Transverse colon (tissue), 4 donors: ENCODE measurements around the gene GPR45. TPM values are rescaled to one million over a fixed set of nuclear protein-coding genes. Genes with fewer than 3 reads are reported as not detected.
"Not testable (repeated sequence)": the region's sequence is repeated elsewhere in the genome, so short reads cannot be mapped to it uniquely, and the experiment has no call there.

Source experiments
- DNase-seq: peaks from one replicate; pipeline ENCODE4 v3.0.0-alpha.2; 2019
- H3K27ac ChIP-seq, 4 donors: fragments of 200-600 bp; sonication (generic); 2 replicates each; pipeline ENCODE4 v1.5.1; 2016 to 2018; ENCODE audit warnings: inconsistent platforms in 4 of 4
- H3K27me3 ChIP-seq: fragments of 200-600 bp; sonication (generic); 2 replicates; pipeline ENCODE4 v1.5.1; 2017; ENCODE audit warnings: inconsistent platforms
- H3K36me3 ChIP-seq, 4 donors: fragments of 200-600 bp; sonication (generic); 2 replicates each; pipeline ENCODE4 v1.5.1; 2017 to 2019; ENCODE audit warnings: inconsistent platforms in 4 of 4
- H3K4me1 ChIP-seq, 4 donors: fragments of 200-600 bp; sonication (generic); 2 replicates each; pipeline ENCODE4 v1.5.1; 2017 to 2020; ENCODE audit warnings: inconsistent platforms in 4 of 4
- H3K4me3 ChIP-seq, 4 donors: fragments of 200-600 bp; sonication (generic); 1 replicate in 1 of 4; 2 replicates in 3 of 4; pipeline versions ENCODE4 v1.5.1 to v1.6.1; 2017 to 2019; ENCODE audit warnings: inconsistent platforms in 4 of 4
- H3K9me3 ChIP-seq, 2 donors: fragments of 200-600 bp; sonication (generic); 2 replicates each; pipeline ENCODE4 v1.5.1; 2017 to 2019; ENCODE audit warnings: inconsistent platforms in 2 of 2
- CTCF ChIP-seq, 5 experiments: fragments of 200-600 bp in 3 of 5; fragments of 450-650 bp in 2 of 5; sonication (generic) in 3 of 5; IDR thresholded peaks; 1 replicate in 2 of 5; 2 replicates in 3 of 5; pipeline ENCODE4 v1.5.1; 2016 to 2017; ENCODE audit warnings: antibody characterized with exemption in 5 of 5, inconsistent platforms in 3 of 5, mild to moderate bottlenecking in 2 of 5, moderate library complexity in 1 of 5
- EP300 ChIP-seq: sonication (generic); formaldehyde crosslinking; IDR thresholded peaks from one replicate; pipeline ENCODE4 v1.6.1; 2017; ENCODE audit warnings: antibody characterized with exemption, low read depth
- POLR2A ChIP-seq: fragments of 450-650 bp; IDR thresholded peaks from one replicate; pipeline ENCODE4 v1.6.1; 2016; ENCODE audit warnings: antibody characterized with exemption, mild to moderate bottlenecking, moderate library complexity
- POLR2AphosphoS5 ChIP-seq, 3 donors: sonication (generic); formaldehyde crosslinking; IDR thresholded peaks; one replicate each; pipeline ENCODE4 v1.6.1; 2016; ENCODE audit warnings: antibody characterized with exemption in 3 of 3
- WGBS, 2 donors: methylation state at CpG; one replicate each; pipeline ENCODE4 v1.1.5; 2018; ENCODE audit warnings: low coverage in 1 of 2; 5-methylcytosine and 5-hydroxymethylcytosine counted together
- in situ Hi-C, 4 donors: fragments of 200-750 bp; cut with MboI; loops; one replicate each; pipeline versions ENCODE4 v1.15.0 to v1.15.1; 2017; ENCODE audit warnings: low sequenced_read_pairs in 3 of 4, low pct_ligation_motif_present in 1 of 4, low pct_unique_long_range_greater_than_20kb in 1 of 4
- intact Hi-C: fragments of 100-400 bp; cut with DNase I; formaldehyde crosslinking; loops from one replicate; pipeline ENCODE4 v1.15.1; 2023; ENCODE audit warnings: low total_unique reads
- total RNA-seq, 4 donors: library from RNA; depleted of rRNA; stranded (reverse); fragments of >200 nt; gene quantifications; one replicate each; pipeline ENCODE4 v1.1.0, GENCODE V29; 2016

The GPR45 gene
- total RNA-seq, 4 donors from 2014 or later: not detected

DNA sequence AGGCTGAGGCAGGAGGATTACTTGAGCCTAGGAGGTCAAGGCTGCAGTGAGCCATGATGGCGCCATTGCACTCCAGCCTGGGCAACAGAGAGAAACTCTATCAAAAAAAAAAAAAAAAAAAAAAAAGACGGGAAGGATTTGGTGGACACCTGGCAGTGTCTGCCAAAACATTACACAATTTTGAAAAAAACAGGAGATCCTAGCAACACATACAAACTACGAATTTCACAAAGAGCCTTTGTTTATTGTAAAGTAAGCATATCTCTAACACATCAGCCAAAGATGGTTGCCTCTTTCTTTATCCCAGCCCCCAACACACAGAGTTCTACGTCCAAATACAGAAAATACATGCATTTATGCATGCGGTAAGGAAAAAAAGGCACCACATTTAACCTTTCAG, 7.6 kb downstream of the GPR45 start:
- H3K36me3 ChIP-seq: no peaks in the 10 kb centered on the region
- H3K9me3 ChIP-seq: no peaks in the 10 kb centered on the region
- no peak overlapping the region for H3K4me3 ChIP-seq
- no peaks in the 10 kb centered on the region for H3K4me1 ChIP-seq
- no peak for DNase-seq
- in situ Hi-C loops: no loop called here
- TF ChIP-seq CTCF (IDR thresholded peaks at IDR 0.05): no peak
- no peak for TF ChIP-seq POLR2AphosphoS5 (IDR thresholded peaks at IDR 0.05)
- no peak for TF ChIP-seq EP300
- no peak for TF ChIP-seq POLR2A
- H3K27ac ChIP-seq: no peak overlapping the region
- whole genome bisulfite sequencing, 2 donors: 67 to 77% methylated on average over 5 of the region's 5 CpGs
- intact Hi-C loops: loop anchor here (10.0 kb wide), 1 partner anchor 836 kb away; no protein-coding TSS in a partner anchor
- no peaks in the 10 kb centered on the region for H3K27me3 ChIP-seq

GRCh38 chr2:105249891-105250290, 8.3 kb downstream of the GPR45 start:
- Histone ChIP-seq H3K36me3 (no peaks in the 10 kb centered on the region), H3K27ac (no peak overlapping the region), H3K4me1 (no peaks in the 10 kb centered on the region), H3K9me3 (no peaks in the 10 kb centered on the region), H3K4me3 (no peak overlapping the region), H3K27me3 (no peaks in the 10 kb centered on the region)
- DNase-seq: no peak
- intact Hi-C loops (loop anchor here (10.0 kb wide), 1 partner anchor 835 kb away; no protein-coding TSS in a partner anchor), in situ Hi-C loops (no loop called here)
- TF ChIP-seq POLR2A (no peak), CTCF (IDR thresholded peaks at IDR 0.05) (no peak), POLR2AphosphoS5 (IDR thresholded peaks at IDR 0.05) (no peak), EP300 (no peak)
- WGBS, 2 donors: 89 to 95% methylated on average over 3 to 4 of the region's 4 CpGs

GRCh38 chr2:105251016-105251648, 9.6 kb downstream of the GPR45 start:
- H3K36me3 ChIP-seq, H3K4me3 ChIP-seq, H3K27ac ChIP-seq, H3K4me1 ChIP-seq, DNase-seq, intact Hi-C loops, H3K27me3 ChIP-seq, in situ Hi-C loops, H3K9me3 ChIP-seq: not testable (repeated sequence)
- WGBS, 2 donors: 94% methylated on average over 42 of the region's 43 CpGs; no CpG with 5 or more reads in 1 of the 2 donors

- Histone ChIP-seq H3K36me3 (no peaks in the 10 kb centered on the region), H3K9me3 (no peaks in the 10 kb centered on the region), H3K4me1 (no peaks in the 10 kb centered on the region), H3K27ac (no peak overlapping the region), H3K4me3 (no peak overlapping the region), H3K27me3 (no peaks in the 10 kb centered on the region)
- TF ChIP-seq EP300: no peak
- no peak for TF ChIP-seq CTCF (IDR thresholded peaks at IDR 0.05)
- TF ChIP-seq POLR2A: no peak
- TF ChIP-seq POLR2AphosphoS5 (IDR thresholded peaks at IDR 0.05): no peak
- in situ Hi-C loops (no loop called here), intact Hi-C loops (no loop called here)
- 86 to 90% methylated on average over 2 of the region's 2 CpGs for WGBS, 2 donors
- no peak for DNase-seq
Measured at GRCh38 chr2:105252271-105252670, 10.7 kb downstream of the GPR45 start.
